ENCODE data around the gene DNAH5.

Gene DNAH5

GRCh38 chr5:13704396-13704795, 240.1 kb downstream of the DNAH5 start:
- DNase-seq (ENCODE audit: low read depth in 2 of 2), result no peak
- no peak for TF ChIP-seq CTCF (IDR thresholded peaks at IDR 0.05; ENCODE audit: low read depth, low read length)
- H3K4me3 ChIP-seq (replicated peaks in 1 of 2; ENCODE audit: low read depth in 2 of 2, low read length in 2 of 2), result no peak overlapping the region

GRCh38 chr5:13700626-13701025, 243.9 kb downstream of the DNAH5 start:
- no peak for TF ChIP-seq CTCF (IDR thresholded peaks at IDR 0.05; ENCODE audit: low read depth, low read length)
- H3K4me3 ChIP-seq (replicated peaks in 1 of 2; ENCODE audit: low read depth in 2 of 2, low read length in 2 of 2), result no peak overlapping the region
- DNase-seq (ENCODE audit: low read depth in 2 of 2), result no peak

GRCh38 chr5:13698885-13699284, 245.6 kb downstream of the DNAH5 start:
- no peak for DNase-seq (ENCODE audit: low read depth in 2 of 2)
- H3K4me3 ChIP-seq (replicated peaks in 1 of 2; ENCODE audit: low read depth in 2 of 2, low read length in 2 of 2), result no peak overlapping the region
- TF ChIP-seq CTCF (IDR thresholded peaks at IDR 0.05; ENCODE audit: low read depth, low read length), result no peak

- TF ChIP-seq CTCF (IDR thresholded peaks at IDR 0.05; ENCODE audit: low read depth, low read length), result no peak
- no peak overlapping the region for H3K4me3 ChIP-seq (replicated peaks in 1 of 2; ENCODE audit: low read depth in 2 of 2, low read length in 2 of 2)
- no peak for DNase-seq (ENCODE audit: low read depth in 2 of 2)
These were observed 249.3 kb downstream of the DNAH5 start for GRCh38 chr5:13695076-13695712.

DNA sequence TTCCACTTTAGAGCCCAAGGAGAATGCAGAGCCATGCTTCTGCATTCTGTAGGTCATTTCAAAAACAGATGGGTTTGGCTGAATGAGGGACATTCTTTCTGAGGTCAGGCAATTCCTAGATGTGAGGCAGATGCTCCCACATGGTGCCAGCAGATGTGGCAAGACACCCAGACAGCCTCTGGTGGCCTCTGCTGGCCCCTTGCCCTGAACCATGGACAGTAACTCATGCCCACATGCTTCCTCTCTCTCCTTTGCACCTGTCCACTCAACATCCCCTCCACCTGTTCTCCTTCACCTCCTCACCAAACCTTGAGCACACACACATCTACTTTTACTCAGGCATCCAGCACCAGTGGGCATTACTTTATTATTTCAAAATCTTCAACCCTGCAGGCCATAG, 252.3 kb downstream of the DNAH5 start:
- no peak for DNase-seq (ENCODE audit: low read depth in 2 of 2)
- H3K4me3 ChIP-seq (replicated peaks in 1 of 2; ENCODE audit: low read depth in 2 of 2, low read length in 2 of 2), result no peak overlapping the region
- no peak for TF ChIP-seq CTCF (IDR thresholded peaks at IDR 0.05; ENCODE audit: low read depth, low read length)

GRCh38 chr5:13676531-13676930, 268.0 kb downstream of the DNAH5 start:
- no peak for DNase-seq (ENCODE audit: low read depth in 2 of 2)
- no peak for TF ChIP-seq CTCF (IDR thresholded peaks at IDR 0.05; ENCODE audit: low read depth, low read length)
- no peak overlapping the region for H3K4me3 ChIP-seq (replicated peaks in 1 of 2; ENCODE audit: low read depth in 2 of 2, low read length in 2 of 2)

DNA sequence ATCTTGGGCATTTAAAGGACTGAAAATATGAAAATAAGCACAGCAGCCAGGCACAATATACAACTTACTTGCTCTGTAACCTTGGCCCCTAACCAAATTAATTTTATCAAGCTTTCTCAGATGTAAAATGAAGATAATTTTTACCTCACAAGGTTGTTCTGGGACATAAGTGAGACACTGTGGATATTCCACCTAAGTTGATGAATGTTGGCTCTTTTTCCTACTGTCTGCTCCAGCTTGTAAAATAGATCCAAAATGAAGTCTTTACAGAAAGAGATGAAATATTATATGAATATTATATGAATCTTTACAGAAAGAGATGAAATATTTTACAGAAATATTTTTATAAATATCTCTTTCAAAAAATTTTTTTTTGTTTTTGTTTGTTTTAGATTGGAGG, 270.1 kb downstream of the DNAH5 start:
- no peak for DNase-seq (ENCODE audit: low read depth in 2 of 2)
- H3K4me3 ChIP-seq (replicated peaks in 1 of 2; ENCODE audit: low read depth in 2 of 2, low read length in 2 of 2), result no peak overlapping the region
- TF ChIP-seq CTCF (IDR thresholded peaks at IDR 0.05; ENCODE audit: low read depth, low read length), result no peak

Measured in cardiac fibroblast (primary cell).